Urinary bladder (tissue), 4 donors: ENCODE data around the gene FYN. TPM values are rescaled to one million over a fixed set of nuclear protein-coding genes. Genes with fewer than 3 reads are reported as not detected.

Experiments
- DNase-seq: peaks from one replicate; pipeline ENCODE4 v3.0.0-alpha.2; 2015; ENCODE audit errors: extremely low spot score
- H3K27ac ChIP-seq: one replicate; pipeline ENCODE4 v1.5.1; 2013; ENCODE audit warnings: low read depth, mild to moderate bottlenecking, moderate library complexity
- H3K36me3 ChIP-seq: one replicate; pipeline ENCODE4 v1.6.1; 2013; ENCODE audit warnings: mild to moderate bottlenecking, moderate library complexity; ENCODE audit not compliant: insufficient read depth
- H3K4me1 ChIP-seq: one replicate; pipeline ENCODE4 v1.6.1; 2013; ENCODE audit warnings: mild to moderate bottlenecking, moderate library complexity; ENCODE audit not compliant: insufficient read depth
- H3K4me3 ChIP-seq: one replicate; pipeline ENCODE4 v1.5.1; 2013; ENCODE audit warnings: low read depth, low read length
- WGBS: extraction: QIAGEN DNeasy Blood & Tissue Kit; methylation state at CpG from one replicate; pipeline ENCODE4 v1.1.7; 2013; 5-methylcytosine and 5-hydroxymethylcytosine counted together
- polyA plus RNA-seq: library from polyadenylated mRNA; stranded (reverse); fragments of 200-250 nt; gene quantifications from one replicate; pipeline ENCODE4 v1.2.3, GENCODE V29; 2013
- total RNA-seq: library from RNA; depleted of rRNA; stranded (reverse); fragments of >200 nt; gene quantifications from one replicate; pipeline ENCODE4 v1.2.3, GENCODE V29; 2014
- donor health status: healthy with polysubstance abuse.
- donor health status: healthy.

FYN gene
- total and polyA plus RNA-seq, 2 donors, result 91.5 to 201 TPM

- Histone ChIP-seq H3K36me3 (no peaks in the 10 kb centered on the region), H3K4me3 (no peak overlapping the region), H3K27ac (no peak overlapping the region), H3K4me1 (peaks cover 2% of the 10 kb centered on the region)
- DNase-seq, result no peak
- WGBS, result 94% methylated on average over 4 of the region's 4 CpGs
Observed at GRCh38 chr6:111825439-111826086, 47.7 kb downstream of the FYN start.

- Histone ChIP-seq H3K4me1 (peaks cover 2% of the 10 kb centered on the region), H3K36me3 (no peaks in the 10 kb centered on the region), H3K27ac (no peak overlapping the region), H3K4me3 (no peak overlapping the region)
- DNase-seq, result no peak
- 57% methylated on average over 4 of the region's 4 CpGs for WGBS
Observed at GRCh38 chr6:111824608-111825337, 48.5 kb downstream of the FYN start.

GRCh38 chr6:111823831-111824607, 49.2 kb downstream of the FYN start:
- Histone ChIP-seq H3K4me3 (no peak overlapping the region), H3K36me3 (no peaks in the 10 kb centered on the region), H3K4me1 (peaks cover 2% of the 10 kb centered on the region), H3K27ac (no peak overlapping the region)
- DNase-seq, result peak; percentile 32
- 48% methylated on average over 4 of the region's 4 CpGs for WGBS

GRCh38 chr6:111823012-111823411, 50.2 kb downstream of the FYN start:
- H3K36me3 ChIP-seq, result no peaks in the 10 kb centered on the region
- peaks cover 2% of the 10 kb centered on the region for H3K4me1 ChIP-seq
- H3K27ac ChIP-seq, result no peak overlapping the region
- no peak overlapping the region for H3K4me3 ChIP-seq
- 87% methylated on average over 6 of the region's 6 CpGs for WGBS
- no peak for DNase-seq

- Histone ChIP-seq H3K4me1 (no peaks in the 10 kb centered on the region), H3K4me3 (no peak overlapping the region), H3K36me3 (no peaks in the 10 kb centered on the region), H3K27ac (no peak overlapping the region)
- WGBS, result 56% methylated on average over 3 of the region's 3 CpGs
- no peak for DNase-seq
Observed at GRCh38 chr6:111819458-111819857, 53.8 kb downstream of the FYN start.

GRCh38 chr6:111818539-111819226, 54.6 kb downstream of the FYN start:
- Histone ChIP-seq H3K36me3 (no peaks in the 10 kb centered on the region), H3K4me3 (no peak overlapping the region), H3K4me1 (no peaks in the 10 kb centered on the region), H3K27ac (no peak overlapping the region)
- 44% methylated on average over 5 of the region's 5 CpGs for WGBS
- DNase-seq, result no peak

GRCh38 chr6:111817451-111818120, 55.7 kb downstream of the FYN start:
- no peak overlapping the region for H3K27ac ChIP-seq
- no peaks in the 10 kb centered on the region for H3K4me1 ChIP-seq
- no peaks in the 10 kb centered on the region for H3K36me3 ChIP-seq
- H3K4me3 ChIP-seq, result no peak overlapping the region
- 79% methylated on average over 6 of the region's 6 CpGs for WGBS
- DNase-seq, result no peak

GRCh38 chr6:111813677-111814310, 59.5 kb downstream of the FYN start:
- DNase-seq, result no peak
- Histone ChIP-seq H3K36me3 (no peaks in the 10 kb centered on the region), H3K4me1 (peaks cover 2% of the 10 kb centered on the region), H3K4me3 (no peak overlapping the region), H3K27ac (no peak overlapping the region)
- WGBS, result 85% methylated on average over 8 of the region's 8 CpGs

- H3K36me3 ChIP-seq, result no peaks in the 10 kb centered on the region
- H3K27ac ChIP-seq, result no peak overlapping the region
Observed at GRCh38 chr6:111813237-111813636, 60.0 kb downstream of the FYN start.

GRCh38 chr6:111812060-111813038, 60.9 kb downstream of the FYN start:
- WGBS, result 85% methylated on average over 8 of the region's 8 CpGs
- DNase-seq, result no peak
- Histone ChIP-seq H3K4me3 (no peak overlapping the region), H3K4me1 (peaks cover 2% of the 10 kb centered on the region), H3K27ac (no peak overlapping the region), H3K36me3 (no peaks in the 10 kb centered on the region)

More at GRCh38 chr6:111813237-111813636, 60.0 kb downstream of the FYN start:
- Histone ChIP-seq H3K4me3 (no peak overlapping the region), H3K4me1 (peaks cover 2% of the 10 kb centered on the region)
- no peak for DNase-seq

- no peaks in the 10 kb centered on the region for H3K36me3 ChIP-seq
- no peak overlapping the region for H3K4me3 ChIP-seq
- no peak for DNase-seq
- H3K27ac ChIP-seq, result no peak overlapping the region
- H3K4me1 ChIP-seq, result peaks cover 2% of the 10 kb centered on the region
- 81% methylated on average over 10 of the region's 10 CpGs for WGBS
Observed at GRCh38 chr6:111810294-111811131, 62.7 kb downstream of the FYN start.
